ENCODE data around the gene BPIFB3. TPM values are rescaled to one million over a fixed set of nuclear protein-coding genes. Genes with fewer than 3 reads are reported as not detected.

Gene BPIFB3
- total and polyA plus RNA-seq, 2 experiments from 2014 or later: not detected

GRCh38 chr20:33070111-33071053 lies 16.7 kb downstream of the BPIFB3 start:
- peaks cover 6% of the 10 kb centered on the region for H3K27me3 Mint-ChIP-seq (ENCODE audit: insufficient read depth, low read depth, poor library complexity)
- Histone ChIP-seq H2AFZ (no peak overlapping the region), H3K4me1 (ENCODE audit: insufficient read depth) (no peaks in the 10 kb centered on the region), H3K27ac (ENCODE audit: low read depth) (no peak overlapping the region), H3K79me2 (replicated peaks; ENCODE audit: insufficient read depth) (no peaks in the 10 kb centered on the region), H3K4me3 (no peak overlapping the region), H4K20me1 (replicated peaks; ENCODE audit: insufficient read depth) (no peaks in the 10 kb centered on the region), H3K9me2 (ENCODE audit: insufficient read depth) (no peaks in the 10 kb centered on the region), H3K27me3 (ENCODE audit: insufficient read depth) (no peaks in the 10 kb centered on the region), H3F3A (replicated peaks; ENCODE audit: low read depth) (no peaks in the 10 kb centered on the region), H3K36me3 (ENCODE audit: insufficient read depth) (no peaks in the 10 kb centered on the region), H3K4me2 (no peak overlapping the region)
- no peaks in the 10 kb centered on the region for H3K4me1 Mint-ChIP-seq
- no peaks in the 10 kb centered on the region; the same call in 2 of the 3 replicates for H3K36me3 Mint-ChIP-seq (ENCODE audit: low read depth)
- H3K9me3 Mint-ChIP-seq: no peaks in the 10 kb centered on the region; the same call in 2 of the 3 replicates
- no peak for ATAC-seq
- DNase-seq (ENCODE audit: low spot score): no peak
- H3K4me3 Mint-ChIP-seq: no peak overlapping the region
- TF ChIP-seq ZNF331 (CRISPR knock-in tag; IDR thresholded peaks at IDR 0.05; ENCODE audit: low read depth) (no peak), JUNB (IDR thresholded peaks at IDR 0.05; ENCODE audit: unreplicated experiment) (no peak), STAT1 (IDR thresholded peaks at IDR 0.05; ENCODE audit: unreplicated experiment) (no peak), REST (IDR thresholded peaks at IDR 0.05; ENCODE audit: unreplicated experiment) (no peak)
- no peak overlapping the region for H3K27ac Mint-ChIP-seq

- Histone ChIP-seq H3K4me2 (no peak overlapping the region), H4K20me1 (replicated peaks; ENCODE audit: insufficient read depth) (no peaks in the 10 kb centered on the region), H3K79me2 (replicated peaks; ENCODE audit: insufficient read depth) (no peaks in the 10 kb centered on the region), H3K36me3 (ENCODE audit: insufficient read depth) (no peaks in the 10 kb centered on the region), H2AFZ (no peak overlapping the region), H3K27ac (ENCODE audit: low read depth) (no peak overlapping the region), H3F3A (replicated peaks; ENCODE audit: low read depth) (no peaks in the 10 kb centered on the region), H3K9me2 (ENCODE audit: insufficient read depth) (no peaks in the 10 kb centered on the region), H3K27me3 (ENCODE audit: insufficient read depth) (no peaks in the 10 kb centered on the region), H3K4me1 (ENCODE audit: insufficient read depth) (no peaks in the 10 kb centered on the region), H3K4me3 (no peak overlapping the region)
- Mint-ChIP-seq H3K4me3 (no peak overlapping the region), H3K9me3 (no peaks in the 10 kb centered on the region; the same call in 2 of the 3 replicates), H3K27ac (no peak overlapping the region), H3K36me3 (ENCODE audit: low read depth) (no peaks in the 10 kb centered on the region; the same call in 2 of the 3 replicates), H3K27me3 (ENCODE audit: insufficient read depth, low read depth, poor library complexity) (peaks cover 6% of the 10 kb centered on the region), H3K4me1 (no peaks in the 10 kb centered on the region)
- DNase-seq (ENCODE audit: low spot score) (no peak), ATAC-seq (no peak)
- TF ChIP-seq POLR2AphosphoS5 (IDR thresholded peaks at IDR 0.05; ENCODE audit: low read depth): no peak
- no peak for TF ChIP-seq CTCF (conservative IDR thresholded peaks at IDR 0.05; ENCODE audit: low read depth in 2 of 2)
- no peak for TF ChIP-seq CREB1 (CRISPR knock-in tag; IDR thresholded peaks at IDR 0.05; ENCODE audit: low read depth)
- no peak for TF ChIP-seq NANOG (IDR thresholded peaks at IDR 0.05; ENCODE audit: borderline replicate concordance)
- TF ChIP-seq EZH2 (IDR thresholded peaks at IDR 0.05; ENCODE audit: low read depth, unreplicated experiment): no peak
- TF ChIP-seq ZNF331 (CRISPR knock-in tag; IDR thresholded peaks at IDR 0.05; ENCODE audit: low read depth): no peak
- TF ChIP-seq REST (IDR thresholded peaks at IDR 0.05; ENCODE audit: unreplicated experiment): no peak
- TF ChIP-seq STAT1 (IDR thresholded peaks at IDR 0.05; ENCODE audit: unreplicated experiment): no peak
- TF ChIP-seq JUNB (IDR thresholded peaks at IDR 0.05; ENCODE audit: unreplicated experiment): no peak
- no peak for TF ChIP-seq ZNF114 (CRISPR knock-in tag; IDR thresholded peaks at IDR 0.05)
Observed at GRCh38 chr20:33071198-33071597, 17.5 kb downstream of the BPIFB3 start.

All from GM23338 (cell line).